Measurements from ENCODE around the gene CCZ1. TPM values are rescaled to one million over a fixed set of nuclear protein-coding genes. Genes with fewer than 3 reads are reported as not detected.
"Not testable (repeated sequence)": the region's sequence is repeated elsewhere in the genome, so short reads cannot be mapped to it uniquely, and the experiment has no call there.

Gene CCZ1
- total and polyA plus RNA-seq, 2 of the 4 experiments (the other 2 are of a cell fraction): 25.4 to 28.7 TPM

DNA sequence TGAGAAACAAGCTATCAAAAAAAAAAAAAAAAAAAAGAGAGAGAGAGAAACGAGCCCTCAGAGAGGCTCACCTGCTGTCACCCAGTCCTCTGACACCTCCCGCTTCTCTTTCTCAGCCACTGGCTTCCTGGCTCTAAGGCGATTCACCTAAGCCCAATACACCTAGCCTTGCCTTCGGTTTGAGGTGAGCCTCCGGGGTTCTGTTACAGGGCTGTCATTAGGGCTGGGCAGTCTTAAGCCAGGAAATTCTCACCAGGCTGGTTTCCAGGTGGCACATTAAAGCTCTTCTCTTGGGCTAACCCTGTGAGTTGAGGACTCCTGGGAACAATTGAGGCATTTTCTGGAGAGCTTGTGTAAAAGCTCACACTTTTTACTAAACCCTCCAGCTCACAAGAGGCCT is 10.5 kb upstream of the CCZ1 start:
- 67% methylated on average over 1 of the region's 5 CpGs; no CpG with 5 or more reads in 1 of the 2 experiments for WGBS, 2 experiments (ENCODE audit: extremely low coverage in 2 of 2, insufficient read length in 1 of 2)
- H4K5ac ChIP-seq (ENCODE audit: low read depth, low read length); in situ Hi-C loops (cut with MboI; ENCODE audit: low sequenced_read_pairs); H3K27me3 ChIP-seq (ENCODE audit: control insufficient read depth, insufficient read depth, low read length); CTCF ChIA-PET; H3K14ac ChIP-seq (replicated peaks; ENCODE audit: low read depth, low read length); H4K91ac ChIP-seq (ENCODE audit: insufficient read depth, low read depth, low read length); H3K4me2 ChIP-seq (ENCODE audit: low read depth, low read length); H3K9me1 ChIP-seq (ENCODE audit: insufficient read depth, low read length); H2BK120ac ChIP-seq (ENCODE audit: low read depth, low read length); H2BK5ac ChIP-seq (ENCODE audit: low read depth, low read length, poor library complexity, severe bottlenecking); intact Hi-C loops (cut with micrococcal nuclease); H3K36me3 ChIP-seq (ENCODE audit: control insufficient read depth, insufficient read depth, low read length); H2AK9ac ChIP-seq (replicated peaks; ENCODE audit: low read depth, low read length, poor library complexity); H3K9ac ChIP-seq (ENCODE audit: low read depth, low read length); H2BK15ac ChIP-seq (ENCODE audit: low read depth, low read length); H3K4ac ChIP-seq (ENCODE audit: low read depth, low read length); ATAC-seq (ENCODE audit: low read depth); H4K20me1 ChIP-seq (ENCODE audit: insufficient read depth, low read length); H2BK20ac ChIP-seq (ENCODE audit: low read depth, low read length); H2AK5ac ChIP-seq (ENCODE audit: low read depth, low read length); H4K8ac ChIP-seq (ENCODE audit: low read depth in 2 of 2, low read length in 2 of 2); H3K23ac ChIP-seq (ENCODE audit: low read depth, low read length); H3K4me1 ChIP-seq (ENCODE audit: control insufficient read depth, insufficient read depth, low read length); BruUV-seq (replicated peaks); DNase-seq; H3K56ac ChIP-seq (ENCODE audit: extremely low read depth, insufficient read depth, low read length); dilution Hi-C loops (cut with HindIII; ENCODE audit: low sequenced_read_pairs, unreplicated experiment); H3K18ac ChIP-seq (ENCODE audit: low read depth, low read length); H3K79me1 ChIP-seq (ENCODE audit: low read depth in 1 of 2, low read length in 2 of 2); H3K4me3 ChIP-seq (ENCODE audit: insufficient read depth, low read depth, low read length); H2AFZ ChIP-seq (replicated peaks; ENCODE audit: low read length, poor library complexity); H3K9me3 ChIP-seq (ENCODE audit: control insufficient read depth, insufficient read depth, low read length); H3K27ac ChIP-seq (ENCODE audit: insufficient read depth, low read length): not testable (repeated sequence)
- POLR2A ChIA-PET (ENCODE audit: unreplicated experiment): interaction anchor here (0.6 kb wide), 1 partner anchor 587 kb away, joined by 8 read pairs; no protein-coding TSS in a partner anchor

DNA sequence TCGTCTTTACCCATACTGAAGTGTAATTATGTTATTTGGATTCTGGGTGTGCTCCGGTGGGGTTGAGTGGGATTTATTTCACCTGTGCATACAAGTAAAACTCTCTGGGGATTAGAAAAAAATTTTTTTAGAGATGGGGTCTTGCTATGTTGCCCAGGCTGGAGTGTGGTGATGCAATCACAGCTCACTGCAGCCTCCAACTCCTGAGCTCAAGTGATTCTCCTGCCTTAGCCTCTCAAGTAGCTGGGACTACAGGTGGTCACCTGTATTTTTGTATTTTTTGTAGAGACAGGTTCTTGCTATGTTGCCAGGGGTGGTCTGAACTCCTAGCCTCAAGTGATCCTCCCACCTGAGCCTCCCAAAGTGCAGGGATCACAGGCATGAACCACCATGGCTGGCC is 8.3 kb upstream of the CCZ1 start:
- BruUV-seq (replicated peaks); H4K20me1 ChIP-seq (ENCODE audit: insufficient read depth, low read length); H4K91ac ChIP-seq (ENCODE audit: insufficient read depth, low read depth, low read length); H3K4ac ChIP-seq (ENCODE audit: low read depth, low read length); intact Hi-C loops (cut with micrococcal nuclease); H3K79me1 ChIP-seq (ENCODE audit: low read depth in 1 of 2, low read length in 2 of 2); H4K8ac ChIP-seq (ENCODE audit: low read depth in 2 of 2, low read length in 2 of 2); H3K9me1 ChIP-seq (ENCODE audit: insufficient read depth, low read length); H2AFZ ChIP-seq (replicated peaks; ENCODE audit: low read length, poor library complexity); H3K27me3 ChIP-seq (ENCODE audit: control insufficient read depth, insufficient read depth, low read length); H4K5ac ChIP-seq (ENCODE audit: low read depth, low read length); H3K18ac ChIP-seq (ENCODE audit: low read depth, low read length); H3K36me3 ChIP-seq (ENCODE audit: control insufficient read depth, insufficient read depth, low read length); H3K4me3 ChIP-seq (ENCODE audit: insufficient read depth, low read depth, low read length); H2AK9ac ChIP-seq (replicated peaks; ENCODE audit: low read depth, low read length, poor library complexity); CTCF ChIA-PET; H2BK20ac ChIP-seq (ENCODE audit: low read depth, low read length); H2BK120ac ChIP-seq (ENCODE audit: low read depth, low read length); H3K27ac ChIP-seq (ENCODE audit: insufficient read depth, low read length); H3K56ac ChIP-seq (ENCODE audit: extremely low read depth, insufficient read depth, low read length); H3K9me3 ChIP-seq (ENCODE audit: control insufficient read depth, insufficient read depth, low read length); H3K4me1 ChIP-seq (ENCODE audit: control insufficient read depth, insufficient read depth, low read length); in situ Hi-C loops (cut with MboI; ENCODE audit: low sequenced_read_pairs); H2BK5ac ChIP-seq (ENCODE audit: low read depth, low read length, poor library complexity, severe bottlenecking); DNase-seq; H3K23ac ChIP-seq (ENCODE audit: low read depth, low read length); POLR2A ChIA-PET (ENCODE audit: unreplicated experiment); H3K14ac ChIP-seq (replicated peaks; ENCODE audit: low read depth, low read length); H3K4me2 ChIP-seq (ENCODE audit: low read depth, low read length); dilution Hi-C loops (cut with HindIII; ENCODE audit: low sequenced_read_pairs, unreplicated experiment); H3K9ac ChIP-seq (ENCODE audit: low read depth, low read length); H2BK15ac ChIP-seq (ENCODE audit: low read depth, low read length); ATAC-seq (ENCODE audit: low read depth); H2AK5ac ChIP-seq (ENCODE audit: low read depth, low read length): not testable (repeated sequence)
- WGBS, 2 experiments (ENCODE audit: extremely low coverage in 2 of 2, insufficient read length in 1 of 2): no CpG with 5 or more reads among the region's 2 CpGs
